PC-3 (cell line): Measurements from ENCODE around the gene THSD7A. TPM values are rescaled to one million over a fixed set of nuclear protein-coding genes. Genes with fewer than 3 reads are reported as not detected.

Source experiments
- ATAC-seq: fragments of 200-7000 bp; cut with Tn5 transposase; 2 replicates; pipeline ENCODE4 v1.9.1; 2020; ENCODE audit warnings: mild to moderate bottlenecking, moderate library complexity
- BruUV-seq: library from RNA; stranded (reverse); fragments of 400-500 nt; replicated peaks from 2 replicates; lab custom pipeline; 2021; lab: Mats Ljungman, UMichigan
- CTCF ChIA-PET: fragments of 300-600 bp; sonication (Branson Sonifier 250); formaldehyde crosslinking; loops from one replicate; lab custom pipeline; 2022; ENCODE audit warnings: antibody characterized with exemption; lab: Charles Lee
- POLR2A ChIA-PET: fragments of 300-600 bp; sonication (Branson Sonifier 250); formaldehyde crosslinking; loops from one replicate; lab custom pipeline; 2022; ENCODE audit warnings: antibody characterized with exemption; ENCODE audit not compliant: unreplicated experiment; lab: Charles Lee
- DNase-seq: peaks from one replicate; pipeline ENCODE4 v3.0.0-alpha.2; 2015
- H2AFZ ChIP-seq: fragments of 300-600 bp; sonication (generic); 2 replicates; pipeline ENCODE4 v1.6.0; 2016; ENCODE audit warnings: antibody characterized with exemption, low read length
- H3F3A ChIP-seq: fragments of 300-600 bp; sonication (generic); one replicate; pipeline ENCODE4 v1.6.0; 2017; ENCODE audit warnings: antibody characterized with exemption, low read length, control low read depth, mild to moderate bottlenecking; ENCODE audit not compliant: unreplicated experiment
- H3K27ac ChIP-seq: fragments of 300-600 bp; sonication (generic); 2 replicates; pipeline ENCODE4 v1.5.1; 2016; ENCODE audit warnings: mild to moderate bottlenecking, low read length
- H3K27me3 ChIP-seq: fragments of 300-600 bp; sonication (generic); 2 replicates; pipeline ENCODE4 v1.6.1; 2016; ENCODE audit warnings: low read length, mixed read lengths
- H3K36me3 ChIP-seq: fragments of 300-600 bp; sonication (generic); 2 replicates; pipeline ENCODE4 v1.6.1; 2016; ENCODE audit warnings: low read depth, mixed run types, low read length, mixed read lengths
- H3K4me1 ChIP-seq: fragments of 300-600 bp; sonication (generic); 2 replicates; pipeline ENCODE4 v1.5.1; 2016; ENCODE audit warnings: low read length; ENCODE audit not compliant: insufficient read depth
- H3K4me2 ChIP-seq: fragments of 300-600 bp; sonication (generic); 2 replicates; pipeline ENCODE4 v1.6.0; 2016; ENCODE audit warnings: low read length
- H3K4me3 ChIP-seq: fragments of 300-600 bp; sonication (generic); 2 replicates; pipeline ENCODE4 v1.5.1; 2016; ENCODE audit warnings: mild to moderate bottlenecking, low read length, mixed read lengths
- H3K79me2 ChIP-seq: fragments of 300-600 bp; sonication (generic); 2 replicates; pipeline ENCODE4 v1.6.1; 2017; ENCODE audit warnings: low read length, mixed read lengths
- H3K9ac ChIP-seq: fragments of 300-600 bp; sonication (generic); 2 replicates; pipeline ENCODE4 v1.6.0; 2016; ENCODE audit warnings: mild to moderate bottlenecking, low read length
- H3K9me2 ChIP-seq: fragments of 300-600 bp; sonication (generic); replicated peaks from 2 replicates; pipeline ENCODE4 v1.6.1; 2016; ENCODE audit warnings: mixed run types, low read length, mixed read lengths
- H3K9me3 ChIP-seq: fragments of 300-600 bp; sonication (generic); 2 replicates; pipeline ENCODE4 v1.6.1; 2016; ENCODE audit warnings: low read length, mixed read lengths
- H4K20me1 ChIP-seq: fragments of 300-600 bp; sonication (generic); 2 replicates; pipeline ENCODE4 v1.6.1; 2016; ENCODE audit warnings: low read length, mixed read lengths
- EZH2 ChIP-seq: fragments of 300-600 bp; sonication (generic); IDR thresholded peaks from one replicate; pipeline ENCODE4 v1.6.1; 2017; ENCODE audit warnings: antibody characterized with exemption, mild to moderate bottlenecking, low read length; ENCODE audit not compliant: unreplicated experiment
- EZH2phosphoT487 ChIP-seq: fragments of 300-600 bp; sonication (generic); IDR thresholded peaks from 2 replicates; pipeline ENCODE4 v1.6.1; 2018; ENCODE audit warnings: mild to moderate bottlenecking, antibody characterized with exemption, low read length, borderline replicate concordance
- intact Hi-C: fragments of 100-400 bp; cut with micrococcal nuclease; formaldehyde crosslinking; loops from 2 replicates; pipeline ENCODE4 v1.9.0; 2023
- total RNA-seq: library from RNA; depleted of rRNA; stranded (reverse); fragments of >200 nt; gene quantifications from 2 replicates; pipeline ENCODE4 v1.2.3, GENCODE V29; 2014
- TF ChIP-seq, protein P1 (sequence below): fragments of 300-600 bp; sonication (generic); conservative IDR thresholded peaks from 2 replicates; pipeline ENCODE4 v1.5.1; 2017; ENCODE audit warnings: antibody characterized with exemption, low read depth, mild to moderate bottlenecking, low read length

The THSD7A gene
- total RNA-seq, 1 experiment from 2014 or later = 0.04 TPM

DNA sequence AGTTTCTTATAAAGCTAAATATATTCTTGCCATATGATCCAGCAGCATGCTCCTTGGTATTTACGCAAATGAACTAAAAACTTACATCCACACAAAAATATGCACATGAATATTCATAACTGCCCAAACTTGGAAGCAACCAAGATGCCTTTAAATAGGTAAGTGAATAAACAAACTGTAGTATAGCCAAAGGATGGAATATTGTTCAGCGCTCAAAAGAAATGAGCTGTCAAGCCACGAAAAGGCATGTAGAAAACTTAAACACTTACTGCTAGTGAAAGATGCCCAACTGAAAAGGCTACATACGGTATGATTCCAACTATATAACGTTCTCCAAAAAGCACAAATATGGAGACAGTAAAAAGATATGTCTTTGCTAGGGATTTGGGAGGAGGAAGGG lies 12.7 kb downstream of the THSD7A start:
- no peaks in the 10 kb centered on the region for H4K20me1 ChIP-seq
- CTCF ChIA-PET = no interaction called here
- no peaks in the 10 kb centered on the region for H3K9me2 ChIP-seq
- H3K9me3 ChIP-seq = no peaks in the 10 kb centered on the region
- ATAC-seq = no peak
- H3K4me1 ChIP-seq = no peaks in the 10 kb centered on the region
- H3K79me2 ChIP-seq = no peaks in the 10 kb centered on the region
- H3F3A ChIP-seq = no peaks in the 10 kb centered on the region
- H3K4me3 ChIP-seq = no peak overlapping the region
- no peak for DNase-seq
- intact Hi-C loops = no loop called here
- no peak overlapping the region for H3K27ac ChIP-seq
- POLR2A ChIA-PET = no interaction called here
- no peak for TF ChIP-seq EZH2phosphoT487
- TF ChIP-seq, protein P1, sequence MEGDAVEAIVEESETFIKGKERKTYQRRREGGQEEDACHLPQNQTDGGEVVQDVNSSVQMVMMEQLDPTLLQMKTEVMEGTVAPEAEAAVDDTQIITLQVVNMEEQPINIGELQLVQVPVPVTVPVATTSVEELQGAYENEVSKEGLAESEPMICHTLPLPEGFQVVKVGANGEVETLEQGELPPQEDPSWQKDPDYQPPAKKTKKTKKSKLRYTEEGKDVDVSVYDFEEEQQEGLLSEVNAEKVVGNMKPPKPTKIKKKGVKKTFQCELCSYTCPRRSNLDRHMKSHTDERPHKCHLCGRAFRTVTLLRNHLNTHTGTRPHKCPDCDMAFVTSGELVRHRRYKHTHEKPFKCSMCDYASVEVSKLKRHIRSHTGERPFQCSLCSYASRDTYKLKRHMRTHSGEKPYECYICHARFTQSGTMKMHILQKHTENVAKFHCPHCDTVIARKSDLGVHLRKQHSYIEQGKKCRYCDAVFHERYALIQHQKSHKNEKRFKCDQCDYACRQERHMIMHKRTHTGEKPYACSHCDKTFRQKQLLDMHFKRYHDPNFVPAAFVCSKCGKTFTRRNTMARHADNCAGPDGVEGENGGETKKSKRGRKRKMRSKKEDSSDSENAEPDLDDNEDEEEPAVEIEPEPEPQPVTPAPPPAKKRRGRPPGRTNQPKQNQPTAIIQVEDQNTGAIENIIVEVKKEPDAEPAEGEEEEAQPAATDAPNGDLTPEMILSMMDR = no peak
- TF ChIP-seq EZH2 = no peak
- H3K36me3 ChIP-seq = no peaks in the 10 kb centered on the region
- no peak overlapping the region for H3K4me2 ChIP-seq
- no peak overlapping the region for H3K9ac ChIP-seq
- no peaks in the 10 kb centered on the region for H3K27me3 ChIP-seq
- BruUV-seq = no TSS peak
- H2AFZ ChIP-seq = no peak overlapping the region

DNA sequence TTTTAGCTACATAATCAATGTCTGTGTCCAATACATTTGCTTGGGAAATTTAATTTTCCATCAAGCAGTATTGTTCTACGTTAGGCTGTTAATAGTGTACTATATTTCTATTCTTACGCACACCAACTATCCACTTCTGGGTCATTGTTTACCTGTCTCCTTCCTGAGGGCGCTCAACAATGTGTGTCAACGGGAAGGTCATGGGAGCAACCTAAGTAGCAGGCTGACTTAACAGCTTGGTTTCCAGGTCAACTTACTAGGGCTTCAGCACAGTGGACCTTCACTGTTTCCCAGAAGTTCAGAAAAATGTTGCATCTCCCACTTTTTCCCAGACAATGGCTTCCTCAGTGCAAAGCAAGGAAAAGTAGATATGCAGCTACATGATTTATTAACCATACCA lies 13.7 kb downstream of the THSD7A start:
- intact Hi-C loops = no loop called here
- no peak overlapping the region for H3K27ac ChIP-seq
- H3K4me3 ChIP-seq = no peak overlapping the region
- H2AFZ ChIP-seq = no peak overlapping the region
- no peaks in the 10 kb centered on the region for H3F3A ChIP-seq
- H3K27me3 ChIP-seq = no peaks in the 10 kb centered on the region
- no peaks in the 10 kb centered on the region for H4K20me1 ChIP-seq
- H3K9me3 ChIP-seq = no peaks in the 10 kb centered on the region
- ChIA-PET POLR2A (no interaction called here), CTCF (no interaction called here)
- no peaks in the 10 kb centered on the region for H3K79me2 ChIP-seq
- H3K9ac ChIP-seq = no peak overlapping the region
- TF ChIP-seq, protein P1 = no peak
- TF ChIP-seq EZH2phosphoT487 = no peak
- TF ChIP-seq EZH2 = no peak
- H3K36me3 ChIP-seq = no peaks in the 10 kb centered on the region
- DNase-seq = no peak
- no peaks in the 10 kb centered on the region for H3K4me1 ChIP-seq
- no peaks in the 10 kb centered on the region for H3K9me2 ChIP-seq
- BruUV-seq = no TSS peak
- ATAC-seq = no peak
- H3K4me2 ChIP-seq = no peak overlapping the region

DNA sequence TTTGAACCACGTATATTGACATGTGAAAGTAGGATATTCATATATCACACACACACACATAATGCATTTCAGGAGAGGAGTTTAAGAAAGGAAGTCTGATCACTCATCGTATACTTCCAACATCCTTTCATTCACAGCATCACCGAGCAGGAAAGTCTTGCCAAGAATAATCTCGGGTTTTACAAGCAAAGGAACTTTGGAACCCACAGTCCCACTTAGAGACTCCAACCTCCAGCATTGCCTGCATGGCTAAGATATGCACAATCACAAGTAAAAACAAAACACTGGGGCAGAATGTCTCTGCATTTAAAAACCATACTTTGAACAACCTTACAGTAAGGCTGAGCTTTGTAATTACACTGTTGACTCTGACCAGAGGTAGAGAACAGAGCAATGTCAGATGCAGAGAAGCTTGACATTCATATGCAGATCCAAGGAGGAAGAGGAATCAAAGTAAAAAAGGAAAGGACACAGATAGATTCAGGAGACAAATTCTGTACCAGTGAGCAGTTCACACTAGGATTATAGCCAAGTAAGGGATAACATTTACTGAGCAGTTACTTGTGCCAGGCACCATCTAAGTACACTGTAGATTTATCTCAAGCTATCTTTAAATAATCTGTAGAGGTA lies 14.8 kb downstream of the THSD7A start:
- H4K20me1 ChIP-seq = no peaks in the 10 kb centered on the region
- no peak for DNase-seq

More for the DNA sequence above, 14.8 kb downstream of the THSD7A start:
- no peaks in the 10 kb centered on the region for H3K4me1 ChIP-seq
- H2AFZ ChIP-seq = no peak overlapping the region
- H3K9me2 ChIP-seq = no peaks in the 10 kb centered on the region
- H3K36me3 ChIP-seq = no peaks in the 10 kb centered on the region
- ATAC-seq = no peak
- no peak overlapping the region for H3K4me3 ChIP-seq
- intact Hi-C loops = no loop called here
- POLR2A ChIA-PET = no interaction called here
- CTCF ChIA-PET = no interaction called here
- no peak overlapping the region for H3K27ac ChIP-seq
- no peaks in the 10 kb centered on the region for H3K27me3 ChIP-seq
- H3F3A ChIP-seq = no peaks in the 10 kb centered on the region
- TF ChIP-seq EZH2 (no peak), EZH2phosphoT487 (no peak)
- TF ChIP-seq, protein P1 = no peak
- H3K79me2 ChIP-seq = no peaks in the 10 kb centered on the region
- no peaks in the 10 kb centered on the region for H3K9me3 ChIP-seq
- H3K4me2 ChIP-seq = no peak overlapping the region
- no peak overlapping the region for H3K9ac ChIP-seq
- BruUV-seq = no TSS peak
